ENCODE data around the gene SRPRB. TPM values are rescaled to one million over a fixed set of nuclear protein-coding genes. Genes with fewer than 3 reads are reported as not detected.
A peak's percentile ranks its signal among the peaks of the same experiment; 100 is the strongest.

SRPRB gene
- total RNA-seq, 1 experiment from 2014 or later = 54.8 TPM

DNA sequence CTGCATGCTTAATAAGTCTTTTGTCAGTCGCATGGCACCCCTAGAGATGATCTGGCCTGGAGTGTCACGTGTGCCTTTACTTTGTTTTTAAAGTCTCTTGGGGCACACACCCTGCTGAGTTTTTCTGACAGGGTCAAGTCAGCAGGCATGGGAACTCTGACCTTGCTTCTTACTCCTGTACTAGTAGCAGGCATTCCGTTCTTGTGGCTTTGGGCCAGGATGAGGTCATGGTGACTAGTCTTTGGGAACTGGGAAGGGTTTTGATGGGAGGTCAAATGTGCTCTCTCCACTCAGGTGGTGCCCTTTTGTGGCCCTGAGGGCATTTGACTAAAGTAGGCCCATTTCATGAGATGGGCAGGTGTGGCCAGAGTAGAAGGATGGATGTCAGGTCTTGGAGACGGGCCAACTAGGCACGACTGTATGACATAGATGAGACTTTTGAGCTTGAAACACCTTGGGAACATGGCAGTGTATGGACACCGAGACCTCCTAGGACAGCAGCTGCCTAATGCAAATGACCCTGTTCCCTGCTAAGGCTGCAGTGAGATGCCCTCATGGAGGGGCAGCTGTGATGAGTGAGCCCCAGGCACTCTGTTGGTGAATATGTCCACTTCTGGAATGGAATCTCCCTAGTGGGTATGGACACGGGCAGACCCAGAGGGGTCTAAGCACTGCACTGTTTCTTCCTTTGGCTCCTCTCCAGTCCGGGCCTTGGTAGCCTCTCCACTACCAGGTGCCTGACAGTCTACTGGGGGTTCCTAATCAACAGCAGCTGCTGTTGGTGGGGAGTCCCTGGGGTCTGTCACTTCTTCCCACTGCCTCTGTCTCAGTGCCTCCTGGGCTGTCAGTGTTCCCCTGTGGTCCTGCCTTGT is 16.4 kb downstream of the SRPRB start:
- H3K23ac ChIP-seq (ENCODE audit: insufficient read length, low read depth, low read length) = no peak overlapping the region
- H4K91ac ChIP-seq (ENCODE audit: insufficient read length, low read depth, low read length) = no peak overlapping the region
- no peak overlapping the region for H3K18ac ChIP-seq (ENCODE audit: insufficient read length, low read depth, low read length)
- no peaks in the 10 kb centered on the region for H3K79me2 ChIP-seq (ENCODE audit: insufficient read depth, low read length)
- H3K27me3 ChIP-seq (ENCODE audit: insufficient read depth, low read length) = no peaks in the 10 kb centered on the region
- no peak overlapping the region for H3K9ac ChIP-seq (ENCODE audit: extremely low read depth, insufficient read length, low read length)
- H3K4me2 ChIP-seq (ENCODE audit: insufficient read depth, insufficient read length, low read length) = no peak overlapping the region
- H2BK20ac ChIP-seq (ENCODE audit: low read depth, low read length, poor library complexity, severe bottlenecking) = no peak overlapping the region
- H3K79me1 ChIP-seq (ENCODE audit: insufficient read depth, low read depth, low read length, poor library complexity, severe bottlenecking) = no peaks in the 10 kb centered on the region
- no peak overlapping the region for H4K5ac ChIP-seq (ENCODE audit: insufficient read length, low read depth, low read length)
- H2BK120ac ChIP-seq (ENCODE audit: low read depth, low read length, poor library complexity, severe bottlenecking) = no peak overlapping the region
- H3T11ph ChIP-seq (ENCODE audit: low read length) = no peak overlapping the region
- Mint-ChIP-seq H3K36me3 (ENCODE audit: insufficient read depth in 1 of 3, low read depth in 3 of 3) (peaks cover 37 to 67% (median 44%) of the 10 kb centered on the region in 3 experiments), H3K9me3 (no peaks in the 10 kb centered on the region), H3K27ac (peak overlapping the region in 2 of 3 experiments; percentile 24 to 86; a peak in 6 of 7 replicates), H3K4me3 (no peak overlapping the region; a peak in 1 of 5 replicates), H3K27me3 (ENCODE audit: low read depth) (no peaks in the 10 kb centered on the region), H3K4me1 (peaks cover 19 to 22% of the 10 kb centered on the region in 2 experiments)
- peak; percentile 50 for DNase-seq
- no peak overlapping the region for H3K14ac ChIP-seq (ENCODE audit: insufficient read depth, low read length)
- no peak overlapping the region for H4K8ac ChIP-seq (replicated peaks; ENCODE audit: insufficient read length, low read depth, low read length)
- H3K27ac ChIP-seq (ENCODE audit: insufficient read length, low read depth, low read length) = no peak overlapping the region
- no peak overlapping the region for H2BK5ac ChIP-seq (ENCODE audit: insufficient read length, low read length)
- no peak overlapping the region for H2BK15ac ChIP-seq (ENCODE audit: low read depth, low read length)
- H3K4ac ChIP-seq (ENCODE audit: low read depth, low read length) = no peak overlapping the region
- no peak overlapping the region for H2BK12ac ChIP-seq (ENCODE audit: insufficient read length, low read depth, low read length)
- H3K56ac ChIP-seq (ENCODE audit: insufficient read length, low read depth, low read length) = no peak overlapping the region
- H3K9me3 ChIP-seq (ENCODE audit: control insufficient read depth, low read depth, low read length) = no peaks in the 10 kb centered on the region
- no peaks in the 10 kb centered on the region; the same call in 1 of the 2 replicates for H3K4me1 ChIP-seq (ENCODE audit: insufficient read depth, low read length)
- no peaks in the 10 kb centered on the region for H4K20me1 ChIP-seq (ENCODE audit: control insufficient read depth, insufficient read depth, insufficient read length)
- WGBS (ENCODE audit: extremely low coverage, insufficient read length, low lambda C conversion rate) = no CpG with 5 or more reads among the region's 8 CpGs
- H2AK5ac ChIP-seq (ENCODE audit: insufficient read length, low read length) = no peak overlapping the region
- H3K23me2 ChIP-seq (ENCODE audit: insufficient read length, low read depth, low read length, poor library complexity, severe bottlenecking) = no peaks in the 10 kb centered on the region
- H2AFZ ChIP-seq (ENCODE audit: low read length) = no peak overlapping the region
- TF ChIP-seq, protein P1, sequence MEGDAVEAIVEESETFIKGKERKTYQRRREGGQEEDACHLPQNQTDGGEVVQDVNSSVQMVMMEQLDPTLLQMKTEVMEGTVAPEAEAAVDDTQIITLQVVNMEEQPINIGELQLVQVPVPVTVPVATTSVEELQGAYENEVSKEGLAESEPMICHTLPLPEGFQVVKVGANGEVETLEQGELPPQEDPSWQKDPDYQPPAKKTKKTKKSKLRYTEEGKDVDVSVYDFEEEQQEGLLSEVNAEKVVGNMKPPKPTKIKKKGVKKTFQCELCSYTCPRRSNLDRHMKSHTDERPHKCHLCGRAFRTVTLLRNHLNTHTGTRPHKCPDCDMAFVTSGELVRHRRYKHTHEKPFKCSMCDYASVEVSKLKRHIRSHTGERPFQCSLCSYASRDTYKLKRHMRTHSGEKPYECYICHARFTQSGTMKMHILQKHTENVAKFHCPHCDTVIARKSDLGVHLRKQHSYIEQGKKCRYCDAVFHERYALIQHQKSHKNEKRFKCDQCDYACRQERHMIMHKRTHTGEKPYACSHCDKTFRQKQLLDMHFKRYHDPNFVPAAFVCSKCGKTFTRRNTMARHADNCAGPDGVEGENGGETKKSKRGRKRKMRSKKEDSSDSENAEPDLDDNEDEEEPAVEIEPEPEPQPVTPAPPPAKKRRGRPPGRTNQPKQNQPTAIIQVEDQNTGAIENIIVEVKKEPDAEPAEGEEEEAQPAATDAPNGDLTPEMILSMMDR (conservative IDR thresholded peaks at IDR 0.05) = peak; percentile 56
